CD14-positive monocyte (primary cell): ENCODE data around the gene FOXJ3. TPM values are rescaled to one million over a fixed set of nuclear protein-coding genes. Genes with fewer than 3 reads are reported as not detected.

Experiments
- DNase-seq, 3 donors: peaks; one replicate each; pipeline ENCODE4 v3.0.0-alpha.2; 2011 to 2022
- H2AFZ ChIP-seq: 2 replicates; pipeline ENCODE4 v1.6.0; 2012; ENCODE audit warnings: mild to moderate bottlenecking, low read depth, low read length, inconsistent platforms; ENCODE audit not compliant: insufficient read depth, poor library complexity, severe bottlenecking
- H3K27ac ChIP-seq, 2 donors: 1 replicate in 1 of 2; 2 replicates in 1 of 2; pipeline ENCODE4 v1.5.1; 2012 to 2013; ENCODE audit warnings: low read length in 2 of 2, control low read depth in 1 of 2, inconsistent platforms in 1 of 2, low read depth in 1 of 2, mild to moderate bottlenecking in 1 of 2
- H3K27me3 ChIP-seq, 2 donors: one replicate each; pipeline versions ENCODE4 v1.6.0 to v1.6.1; 2011 to 2013; ENCODE audit warnings: low read length in 2 of 2; ENCODE audit not compliant: control insufficient read depth in 2 of 2, insufficient read depth in 2 of 2
- H3K36me3 ChIP-seq, 2 donors: replicated peaks in 1 of 2; 1 replicate in 1 of 2; 2 replicates in 1 of 2; pipeline versions ENCODE4 v1.5.1 to v1.6.1; 2012 to 2013; ENCODE audit warnings: low read length in 2 of 2, control low read depth in 1 of 2, inconsistent platforms in 1 of 2, mild to moderate bottlenecking in 1 of 2; ENCODE audit not compliant: insufficient read depth in 2 of 2, control insufficient read depth in 1 of 2
- H3K4me1 ChIP-seq, 2 donors: 1 replicate in 1 of 2; 2 replicates in 1 of 2; pipeline versions ENCODE4 v1.5.1 to v1.6.1; 2012 to 2013; ENCODE audit warnings: low read length in 2 of 2, control low read depth in 1 of 2, inconsistent platforms in 1 of 2, mild to moderate bottlenecking in 1 of 2, moderate library complexity in 1 of 2; ENCODE audit not compliant: insufficient read depth in 2 of 2, control insufficient read depth in 1 of 2
- H3K4me2 ChIP-seq: replicated peaks from 2 replicates; pipeline ENCODE3; 2012; ENCODE audit warnings: low read length, moderate library complexity, mild to moderate bottlenecking; ENCODE audit not compliant: poor library complexity, severe bottlenecking; ENCODE audit errors: extremely low read depth
- H3K4me3 ChIP-seq, 3 experiments: fragments of 200-600 bp in 1 of 3; sonication (generic) in 1 of 3; replicated peaks in 1 of 3; 1 replicate in 2 of 3; 2 replicates in 1 of 3; pipeline ENCODE4 v1.5.1; 2011 to 2013; ENCODE audit warnings: low read length in 3 of 3, mild to moderate bottlenecking in 3 of 3, control low read depth in 2 of 3, low read depth in 2 of 3, inconsistent platforms in 1 of 3, moderate library complexity in 1 of 3
- H3K79me2 ChIP-seq: 2 replicates; pipeline ENCODE4 v1.6.0; 2012; ENCODE audit warnings: mild to moderate bottlenecking, control low read depth, inconsistent platforms, low read length, moderate library complexity; ENCODE audit not compliant: insufficient read depth
- H3K9ac ChIP-seq: 2 replicates; pipeline ENCODE4 v1.6.0; 2017; ENCODE audit warnings: low read length, mild to moderate bottlenecking; ENCODE audit not compliant: insufficient read depth, poor library complexity, severe bottlenecking
- H3K9me3 ChIP-seq, 2 donors: replicated peaks in 1 of 2; 1 replicate in 1 of 2; 2 replicates in 1 of 2; pipeline versions ENCODE4 v1.5.1 to v1.6.1; 2012 to 2013; ENCODE audit warnings: low read length in 2 of 2, control low read depth in 1 of 2; ENCODE audit not compliant: control insufficient read depth in 1 of 2, insufficient read depth in 1 of 2
- H4K20me1 ChIP-seq: 2 replicates; pipeline ENCODE4 v1.6.0; 2012; ENCODE audit warnings: mild to moderate bottlenecking, low read length, control low read depth, moderate library complexity; ENCODE audit not compliant: insufficient read depth
- H3K27ac Mint-ChIP-seq, 7 donors: one replicate each; pipeline ENCODE4 v1.8.0; 2020; ENCODE audit warnings: mild to moderate bottlenecking in 7 of 7, mixed read lengths in 7 of 7, moderate library complexity in 6 of 7, inconsistent platforms in 2 of 7
- H3K27me3 Mint-ChIP-seq, 3 donors: one replicate each; pipeline ENCODE4 v1.8.0; 2021 to 2022; ENCODE audit warnings: low read depth in 3 of 3, mild to moderate bottlenecking in 3 of 3, mixed read lengths in 3 of 3, moderate library complexity in 3 of 3, inconsistent platforms in 1 of 3
- H3K36me3 Mint-ChIP-seq, 2 donors: one replicate each; pipeline ENCODE4 v1.8.0; 2020; ENCODE audit warnings: mixed read lengths in 2 of 2, inconsistent platforms in 1 of 2, mild to moderate bottlenecking in 1 of 2
- H3K4me1 Mint-ChIP-seq: one replicate; pipeline ENCODE4 v1.8.0; 2020; ENCODE audit warnings: mild to moderate bottlenecking, mixed read lengths
- H3K4me3 Mint-ChIP-seq, 2 donors: one replicate each; pipeline ENCODE4 v1.8.0; 2020; ENCODE audit warnings: mild to moderate bottlenecking in 2 of 2, mixed read lengths in 2 of 2, moderate library complexity in 1 of 2
- H3K9me3 Mint-ChIP-seq, 7 donors: one replicate each; pipeline ENCODE4 v1.8.0; 2020 to 2022; ENCODE audit warnings: mixed read lengths in 7 of 7, mild to moderate bottlenecking in 6 of 7, moderate library complexity in 6 of 7, inconsistent platforms in 2 of 7
- CTCF ChIP-seq: fragments of 200-600 bp; IDR thresholded peaks from one replicate; pipeline ENCODE4 v1.8.0; 2022; ENCODE audit warnings: antibody characterized with exemption, mild to moderate bottlenecking
- WGBS: methylation state at CpG from one replicate; pipeline ENCODE4 v1.1.5; 2013; ENCODE audit warnings: missing lambda C conversion rate; ENCODE audit not compliant: insufficient coverage; 5-methylcytosine and 5-hydroxymethylcytosine counted together
- intact Hi-C, 2 donors: fragments of 100-400 bp; cut with micrococcal nuclease; formaldehyde crosslinking; loops; one replicate each; pipeline versions ENCODE4 v1.15.0 to v1.15.1; 2023
- polyA plus RNA-seq, 3 donors: library from polyadenylated mRNA; depleted of rRNA in 1 of 3; unstranded in 2 of 3; stranded (reverse) in 1 of 3; fragments of 300-500 nt in 2 of 3; fragments of >200 nt in 1 of 3; fragmentation: Illumina TruSeq in 2 of 3; gene quantifications; 1 replicate in 2 of 3; 2 replicates in 1 of 3; pipeline ENCODE4 v1.2.3, GENCODE V29; 2012 to 2021

FOXJ3 gene
- polyA plus RNA-seq, 3 donors = 10.2 to 18.5 (median 18.4) TPM

DNA sequence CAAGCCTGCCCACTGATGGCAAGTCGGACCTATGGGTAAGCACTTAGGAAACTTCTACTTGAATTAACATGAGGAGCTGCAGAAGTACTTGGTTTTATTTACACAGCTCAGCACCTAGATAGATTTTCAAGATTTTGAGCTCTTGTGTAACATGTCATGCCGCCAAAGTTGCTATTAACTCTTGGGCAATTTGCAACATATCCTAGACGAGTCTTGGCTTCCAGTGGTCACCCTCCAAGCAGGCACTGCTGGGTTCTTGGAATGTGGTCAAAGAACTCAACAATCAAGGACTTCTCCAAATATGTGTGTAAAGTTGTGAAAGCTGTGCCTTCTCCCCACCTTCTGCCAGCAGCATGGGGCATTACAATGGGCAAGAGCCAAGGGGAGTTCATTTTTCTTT is 199.6 kb downstream of the FOXJ3 start:
- Histone ChIP-seq H3K36me3 (no peaks in the 10 kb centered on the region), H3K4me1 (peaks cover 0 to 3% of the 10 kb centered on the region in 2 donors), H3K9ac (no peak overlapping the region), H2AFZ (no peak overlapping the region), H3K4me3 (no peak overlapping the region), H4K20me1 (no peaks in the 10 kb centered on the region), H3K9me3 (no peaks in the 10 kb centered on the region), H3K79me2 (no peaks in the 10 kb centered on the region), H3K27ac (no peak overlapping the region), H3K27me3 (no peaks in the 10 kb centered on the region), H3K4me2 (no peak overlapping the region)
- Mint-ChIP-seq H3K4me1 (peaks cover 6% of the 10 kb centered on the region), H3K27ac (no peak overlapping the region), H3K27me3 (peaks cover 1 to 2% (median 2%) of the 10 kb centered on the region in 3 donors), H3K9me3 (peaks cover 0 to 5% (median 2%) of the 10 kb centered on the region in 7 donors), H3K36me3 (no peaks in the 10 kb centered on the region), H3K4me3 (no peak overlapping the region)
- 50% methylated on average over 2 of the region's 3 CpGs for WGBS
- intact Hi-C loops = no loop called here
- no peak for DNase-seq
- TF ChIP-seq CTCF = no peak

- intact Hi-C loops = no loop called here
- H3K9me3 Mint-ChIP-seq = peaks cover 0 to 5% (median 2%) of the 10 kb centered on the region in 7 donors
- peaks cover 6% of the 10 kb centered on the region for H3K4me1 Mint-ChIP-seq
- no peak for DNase-seq
- Histone ChIP-seq H3K27me3 (no peaks in the 10 kb centered on the region), H3K79me2 (no peaks in the 10 kb centered on the region), H3K4me3 (no peak overlapping the region), H3K9ac (no peak overlapping the region), H4K20me1 (no peaks in the 10 kb centered on the region), H3K4me1 (peaks cover 0 to 3% of the 10 kb centered on the region in 2 donors), H3K4me2 (no peak overlapping the region), H2AFZ (no peak overlapping the region), H3K36me3 (no peaks in the 10 kb centered on the region), H3K9me3 (no peaks in the 10 kb centered on the region), H3K27ac (no peak overlapping the region)
- no peaks in the 10 kb centered on the region for H3K36me3 Mint-ChIP-seq
- no peak overlapping the region for H3K4me3 Mint-ChIP-seq
- TF ChIP-seq CTCF = no peak
- H3K27me3 Mint-ChIP-seq = peaks cover 1 to 2% (median 1%) of the 10 kb centered on the region in 3 donors
- WGBS = 88% methylated on average over 6 of the region's 10 CpGs
- H3K27ac Mint-ChIP-seq = no peak overlapping the region
Measured at GRCh38 chr1:42133809-42134526, 201.1 kb downstream of the FOXJ3 start.
